Measurements from ENCODE around the gene DCC.

- TF ChIP-seq CTCF (IDR thresholded peaks at IDR 0.05): no peak
- no peak for TF ChIP-seq POLR2A (IDR thresholded peaks at IDR 0.05)
Measured at GRCh38 chr18:52462853-52463252, 122.9 kb downstream of the DCC start.
